GM12878 (cell line): Measurements from ENCODE around the gene USP4.
A peak's percentile ranks its signal among the peaks of the same experiment; 100 is the strongest.

ENCODE experiments used
- EP300 ChIP-seq, 2 experiments: fragments of 150-350 bp in 1 of 2; IDR thresholded peaks; 2 replicates each; pipeline ENCODE4 v1.6.1; 2011 to 2012; ENCODE audit warnings: low read depth in 2 of 2, low read length in 2 of 2, borderline replicate concordance in 1 of 2, improper control_type of control experiment in 1 of 2, inconsistent platforms in 1 of 2; ENCODE audit not compliant: control insufficient read depth in 1 of 2
- EZH2 ChIP-seq: IDR thresholded peaks from 2 replicates; pipeline ENCODE4 v1.6.1; 2012; ENCODE audit warnings: low read depth, mild to moderate bottlenecking, control low read depth, inconsistent platforms, low read length, borderline replicate concordance; ENCODE audit not compliant: control insufficient read depth
- FOXK2 ChIP-seq: fragments of 450-650 bp; IDR thresholded peaks from 2 replicates; pipeline ENCODE4 v1.6.1; 2017; ENCODE audit warnings: mild to moderate bottlenecking, moderate library complexity
- MEF2A ChIP-seq: IDR thresholded peaks from 2 replicates; pipeline ENCODE4 v1.6.1; 2011; ENCODE audit warnings: low read depth, mild to moderate bottlenecking, low read length, moderate library complexity; ENCODE audit not compliant: insufficient read depth
- MTA2 ChIP-seq: fragments of 450-650 bp; IDR thresholded peaks from 2 replicates; pipeline ENCODE4 v1.6.1; 2016; ENCODE audit warnings: low read depth, mild to moderate bottlenecking, moderate library complexity
- NRF1 ChIP-seq: conservative IDR thresholded peaks from 2 replicates; pipeline ENCODE4 v1.6.1; 2011; ENCODE audit warnings: mild to moderate bottlenecking, low read depth, low read length, improper control_type of control experiment
- POLR2AphosphoS5 ChIP-seq: IDR thresholded peaks from 2 replicates; pipeline ENCODE4 v1.6.1; 2011; ENCODE audit warnings: mild to moderate bottlenecking, low read length, inconsistent platforms
- RAD21 ChIP-seq: IDR thresholded peaks from 2 replicates; pipeline ENCODE4 v1.6.1; 2011; ENCODE audit warnings: mild to moderate bottlenecking, low read depth, low read length, moderate library complexity; ENCODE audit not compliant: insufficient read depth
- USF1 ChIP-seq: IDR thresholded peaks from 2 replicates; pipeline ENCODE4 v1.6.1; 2011; ENCODE audit warnings: borderline replicate concordance, low read depth, mild to moderate bottlenecking, moderate library complexity, mixed read lengths, low read length; ENCODE audit not compliant: insufficient read depth; ENCODE audit errors: extremely low read length
- ZNF217 ChIP-seq: fragments of 450-650 bp; IDR thresholded peaks from 2 replicates; pipeline ENCODE4 v1.6.1; 2017; ENCODE audit warnings: antibody characterized with exemption, mild to moderate bottlenecking
- TF ChIP-seq, protein P1 (sequence below), 3 experiments: IDR thresholded peaks in 2 of 3; conservative IDR thresholded peaks in 1 of 3; 2 replicates each; pipeline ENCODE4 v1.5.1; 2011; ENCODE audit warnings: low read depth in 3 of 3, low read length in 3 of 3, mild to moderate bottlenecking in 3 of 3, control low read depth in 2 of 3, moderate library complexity in 2 of 3, inconsistent platforms in 1 of 3, mixed read lengths in 1 of 3; ENCODE audit not compliant: control insufficient read depth in 2 of 3, insufficient read depth in 1 of 3; ENCODE audit errors: extremely low read depth in 1 of 3
- TF ChIP-seq, protein P2 (sequence below): IDR thresholded peaks from 2 replicates; pipeline ENCODE4 v1.6.1; 2012; ENCODE audit warnings: low read depth, low read length, improper control_type of control experiment
- TF ChIP-seq, protein P3 (sequence below): IDR thresholded peaks from 2 replicates; pipeline ENCODE4 v1.6.1; 2012; ENCODE audit warnings: low read depth, low read length, improper control_type of control experiment

DNA sequence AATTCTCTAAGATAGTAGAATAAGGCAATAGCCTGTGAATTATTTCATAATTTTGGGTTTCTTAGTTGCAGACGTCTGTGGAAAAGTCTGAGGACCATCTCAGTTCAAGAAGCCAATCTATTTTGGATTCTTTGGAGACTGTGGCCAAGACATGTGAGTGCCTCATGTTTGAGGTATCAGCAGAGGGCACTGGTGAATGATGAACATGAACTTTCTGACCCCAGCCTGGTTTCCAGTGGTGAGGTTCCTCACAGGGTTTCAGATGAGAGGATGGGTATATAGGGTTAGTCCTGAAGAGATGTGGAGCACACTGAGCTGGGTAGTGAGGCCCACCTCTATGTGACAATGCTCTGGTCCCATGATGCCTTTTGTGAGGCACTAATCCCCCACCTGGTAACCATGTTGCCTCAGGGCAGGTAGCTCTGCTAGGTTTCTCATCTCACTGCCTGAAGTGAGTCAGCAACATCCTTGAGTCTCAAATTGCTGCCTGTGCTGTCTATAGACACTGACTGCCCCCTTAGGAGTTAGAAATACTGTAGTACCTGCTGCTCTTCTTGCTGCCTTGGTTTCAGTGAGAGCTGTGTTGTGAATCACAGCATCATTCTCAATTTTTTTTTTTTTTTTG is 95.2 kb downstream of the USP4 start:
- TF ChIP-seq, protein P1, sequence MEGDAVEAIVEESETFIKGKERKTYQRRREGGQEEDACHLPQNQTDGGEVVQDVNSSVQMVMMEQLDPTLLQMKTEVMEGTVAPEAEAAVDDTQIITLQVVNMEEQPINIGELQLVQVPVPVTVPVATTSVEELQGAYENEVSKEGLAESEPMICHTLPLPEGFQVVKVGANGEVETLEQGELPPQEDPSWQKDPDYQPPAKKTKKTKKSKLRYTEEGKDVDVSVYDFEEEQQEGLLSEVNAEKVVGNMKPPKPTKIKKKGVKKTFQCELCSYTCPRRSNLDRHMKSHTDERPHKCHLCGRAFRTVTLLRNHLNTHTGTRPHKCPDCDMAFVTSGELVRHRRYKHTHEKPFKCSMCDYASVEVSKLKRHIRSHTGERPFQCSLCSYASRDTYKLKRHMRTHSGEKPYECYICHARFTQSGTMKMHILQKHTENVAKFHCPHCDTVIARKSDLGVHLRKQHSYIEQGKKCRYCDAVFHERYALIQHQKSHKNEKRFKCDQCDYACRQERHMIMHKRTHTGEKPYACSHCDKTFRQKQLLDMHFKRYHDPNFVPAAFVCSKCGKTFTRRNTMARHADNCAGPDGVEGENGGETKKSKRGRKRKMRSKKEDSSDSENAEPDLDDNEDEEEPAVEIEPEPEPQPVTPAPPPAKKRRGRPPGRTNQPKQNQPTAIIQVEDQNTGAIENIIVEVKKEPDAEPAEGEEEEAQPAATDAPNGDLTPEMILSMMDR (IDR thresholded peaks at IDR 0.05 in 2 of 3, conservative IDR thresholded peaks at IDR 0.05 in 1 of 3; ENCODE audit: control insufficient read depth in 2 of 3, extremely low read depth in 1 of 3, insufficient read depth in 1 of 3, low read depth in 3 of 3, low read length in 3 of 3) = peak in 1 of 3 experiments; percentile 21; a peak in 1 of 6 replicates
- TF ChIP-seq MEF2A (no peak), POLR2AphosphoS5 (no peak), MTA2 (no peak), NRF1 (no peak), USF1 (no peak), EP300 (IDR thresholded peaks at IDR 0.05; ENCODE audit: borderline replicate concordance in 1 of 2, control insufficient read depth in 1 of 2, low read depth in 2 of 2, low read length in 2 of 2) (no peak), EZH2 (no peak), FOXK2 (no peak), RAD21 (peak; percentile 15; the same call in 1 of the 2 replicates), ZNF217 (no peak)
- TF ChIP-seq, protein P2, sequence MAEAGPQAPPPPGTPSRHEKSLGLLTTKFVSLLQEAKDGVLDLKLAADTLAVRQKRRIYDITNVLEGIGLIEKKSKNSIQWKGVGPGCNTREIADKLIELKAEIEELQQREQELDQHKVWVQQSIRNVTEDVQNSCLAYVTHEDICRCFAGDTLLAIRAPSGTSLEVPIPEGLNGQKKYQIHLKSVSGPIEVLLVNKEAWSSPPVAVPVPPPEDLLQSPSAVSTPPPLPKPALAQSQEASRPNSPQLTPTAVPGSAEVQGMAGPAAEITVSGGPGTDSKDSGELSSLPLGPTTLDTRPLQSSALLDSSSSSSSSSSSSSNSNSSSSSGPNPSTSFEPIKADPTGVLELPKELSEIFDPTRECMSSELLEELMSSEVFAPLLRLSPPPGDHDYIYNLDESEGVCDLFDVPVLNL = no peak
- TF ChIP-seq, protein P3, sequence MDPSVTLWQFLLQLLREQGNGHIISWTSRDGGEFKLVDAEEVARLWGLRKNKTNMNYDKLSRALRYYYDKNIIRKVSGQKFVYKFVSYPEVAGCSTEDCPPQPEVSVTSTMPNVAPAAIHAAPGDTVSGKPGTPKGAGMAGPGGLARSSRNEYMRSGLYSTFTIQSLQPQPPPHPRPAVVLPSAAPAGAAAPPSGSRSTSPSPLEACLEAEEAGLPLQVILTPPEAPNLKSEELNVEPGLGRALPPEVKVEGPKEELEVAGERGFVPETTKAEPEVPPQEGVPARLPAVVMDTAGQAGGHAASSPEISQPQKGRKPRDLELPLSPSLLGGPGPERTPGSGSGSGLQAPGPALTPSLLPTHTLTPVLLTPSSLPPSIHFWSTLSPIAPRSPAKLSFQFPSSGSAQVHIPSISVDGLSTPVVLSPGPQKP = no peak
